Measurements from ENCODE around the gene AQP1.

- TF ChIP-seq POLR2AphosphoS5 (IDR thresholded peaks at IDR 0.05) (no peak), CTCF (IDR thresholded peaks at IDR 0.05) (no peak), POLR2A (IDR thresholded peaks at IDR 0.05) (no peak)
Observed at GRCh38 chr7:30864101-30864500, 47.6 kb upstream of the AQP1 start.
